WI38 (cell line): ENCODE data around the gene LTC4S.

Experiments
- H3K4me3 ChIP-seq: 2 replicates; pipeline ENCODE4 v1.5.1; 2011; ENCODE audit warnings: low read depth, mild to moderate bottlenecking, control low read depth, low read length
- TF ChIP-seq, protein P1 (sequence below): IDR thresholded peaks from 2 replicates; pipeline ENCODE4 v1.5.1; 2012; ENCODE audit warnings: low read depth, mild to moderate bottlenecking, control low read depth, low read length

LTC4S gene

DNA sequence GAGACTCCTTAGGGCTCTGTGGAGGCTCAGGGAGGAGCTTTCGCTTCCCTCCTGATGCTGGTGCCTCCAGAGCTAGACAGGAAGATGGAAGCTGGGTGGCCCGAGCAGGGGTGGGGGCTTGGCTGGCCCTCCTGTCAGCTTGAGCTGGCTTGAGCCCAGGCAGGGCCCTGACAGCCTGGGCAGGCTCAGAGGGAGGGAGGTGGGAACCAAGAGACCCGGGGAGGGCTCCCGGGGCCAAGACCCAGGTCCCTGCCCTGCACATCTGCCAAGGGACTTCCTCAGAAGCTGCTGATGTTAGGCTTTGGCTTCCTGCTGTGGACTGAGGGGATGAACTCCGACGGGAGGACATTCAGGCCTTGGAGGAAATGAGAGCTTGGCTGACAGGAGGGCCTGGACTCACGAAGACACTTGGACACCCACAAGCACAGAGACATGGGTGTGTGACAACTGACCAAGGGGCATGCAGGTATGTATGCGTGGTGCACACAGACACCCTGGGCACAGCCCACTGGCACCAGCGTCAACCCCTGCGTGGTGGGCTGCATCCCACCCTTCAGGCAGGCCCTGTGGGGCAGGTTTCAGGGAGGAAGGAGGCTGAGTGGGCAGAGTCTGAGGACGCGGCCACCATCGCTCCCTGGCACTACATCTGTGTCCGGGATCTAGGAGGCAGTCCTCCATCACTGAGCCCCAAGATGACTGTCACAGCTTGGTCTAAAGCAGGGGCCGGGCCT, 1.7 kb upstream of the LTC4S start:
- TF ChIP-seq, protein P1, sequence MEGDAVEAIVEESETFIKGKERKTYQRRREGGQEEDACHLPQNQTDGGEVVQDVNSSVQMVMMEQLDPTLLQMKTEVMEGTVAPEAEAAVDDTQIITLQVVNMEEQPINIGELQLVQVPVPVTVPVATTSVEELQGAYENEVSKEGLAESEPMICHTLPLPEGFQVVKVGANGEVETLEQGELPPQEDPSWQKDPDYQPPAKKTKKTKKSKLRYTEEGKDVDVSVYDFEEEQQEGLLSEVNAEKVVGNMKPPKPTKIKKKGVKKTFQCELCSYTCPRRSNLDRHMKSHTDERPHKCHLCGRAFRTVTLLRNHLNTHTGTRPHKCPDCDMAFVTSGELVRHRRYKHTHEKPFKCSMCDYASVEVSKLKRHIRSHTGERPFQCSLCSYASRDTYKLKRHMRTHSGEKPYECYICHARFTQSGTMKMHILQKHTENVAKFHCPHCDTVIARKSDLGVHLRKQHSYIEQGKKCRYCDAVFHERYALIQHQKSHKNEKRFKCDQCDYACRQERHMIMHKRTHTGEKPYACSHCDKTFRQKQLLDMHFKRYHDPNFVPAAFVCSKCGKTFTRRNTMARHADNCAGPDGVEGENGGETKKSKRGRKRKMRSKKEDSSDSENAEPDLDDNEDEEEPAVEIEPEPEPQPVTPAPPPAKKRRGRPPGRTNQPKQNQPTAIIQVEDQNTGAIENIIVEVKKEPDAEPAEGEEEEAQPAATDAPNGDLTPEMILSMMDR, result no peak

DNA sequence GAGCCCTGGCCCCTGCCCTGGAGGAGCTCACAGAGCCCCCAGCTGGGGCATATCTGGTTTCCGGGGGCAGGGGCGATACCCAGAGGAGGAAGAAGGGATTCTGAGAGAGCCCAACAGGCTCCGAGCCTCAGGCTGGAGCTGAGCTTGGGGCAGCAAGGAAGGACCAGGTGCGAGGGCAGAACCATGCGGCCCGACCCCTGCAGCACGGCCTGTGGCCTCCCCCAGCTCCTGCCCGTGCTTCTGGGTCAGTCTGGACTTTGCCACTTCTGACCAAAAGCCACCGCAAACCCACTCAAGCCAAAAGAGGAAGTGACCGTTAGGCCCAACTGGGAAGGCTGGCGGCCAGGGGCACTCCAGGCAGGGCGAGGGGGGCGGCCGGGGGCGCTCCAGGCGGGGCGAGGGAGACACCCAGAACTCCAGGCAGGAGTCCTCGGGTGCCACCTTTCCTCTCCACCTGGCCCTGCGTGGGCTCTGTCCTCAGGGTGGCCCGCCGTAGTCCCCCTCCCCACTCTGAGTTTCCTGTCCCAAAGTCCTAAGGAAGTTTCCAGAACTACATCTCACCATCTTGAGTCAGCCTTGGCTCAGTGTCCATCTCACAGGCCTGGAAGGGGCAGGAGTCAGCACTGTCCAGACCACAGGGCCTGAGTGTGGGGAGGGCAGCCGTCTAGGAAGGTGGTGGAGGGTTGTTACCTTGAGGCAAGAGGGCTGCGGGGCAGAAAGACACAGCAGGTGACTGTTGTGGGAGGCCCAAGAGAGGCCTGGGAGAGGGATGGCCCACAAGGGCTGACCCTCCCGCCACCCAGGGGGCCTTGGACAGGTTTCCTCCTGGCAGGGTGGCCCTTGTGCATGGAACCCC, 946 bp upstream of the LTC4S start:
- TF ChIP-seq, protein P1, result no peak
- H3K4me3 ChIP-seq, result no peak overlapping the region

More for the DNA sequence above, 1.7 kb upstream of the LTC4S start:
- H3K4me3 ChIP-seq, result no peak overlapping the region

- TF ChIP-seq, protein P1, result no peak
- H3K4me3 ChIP-seq, result no peak overlapping the region
These were observed 385 bp downstream of the LTC4S start for GRCh38 chr5:179794171-179794570.

- H3K4me3 ChIP-seq, result no peak overlapping the region
- TF ChIP-seq, protein P1, result no peak
These were observed 789 bp downstream of the LTC4S start for GRCh38 chr5:179794575-179794974.

DNA sequence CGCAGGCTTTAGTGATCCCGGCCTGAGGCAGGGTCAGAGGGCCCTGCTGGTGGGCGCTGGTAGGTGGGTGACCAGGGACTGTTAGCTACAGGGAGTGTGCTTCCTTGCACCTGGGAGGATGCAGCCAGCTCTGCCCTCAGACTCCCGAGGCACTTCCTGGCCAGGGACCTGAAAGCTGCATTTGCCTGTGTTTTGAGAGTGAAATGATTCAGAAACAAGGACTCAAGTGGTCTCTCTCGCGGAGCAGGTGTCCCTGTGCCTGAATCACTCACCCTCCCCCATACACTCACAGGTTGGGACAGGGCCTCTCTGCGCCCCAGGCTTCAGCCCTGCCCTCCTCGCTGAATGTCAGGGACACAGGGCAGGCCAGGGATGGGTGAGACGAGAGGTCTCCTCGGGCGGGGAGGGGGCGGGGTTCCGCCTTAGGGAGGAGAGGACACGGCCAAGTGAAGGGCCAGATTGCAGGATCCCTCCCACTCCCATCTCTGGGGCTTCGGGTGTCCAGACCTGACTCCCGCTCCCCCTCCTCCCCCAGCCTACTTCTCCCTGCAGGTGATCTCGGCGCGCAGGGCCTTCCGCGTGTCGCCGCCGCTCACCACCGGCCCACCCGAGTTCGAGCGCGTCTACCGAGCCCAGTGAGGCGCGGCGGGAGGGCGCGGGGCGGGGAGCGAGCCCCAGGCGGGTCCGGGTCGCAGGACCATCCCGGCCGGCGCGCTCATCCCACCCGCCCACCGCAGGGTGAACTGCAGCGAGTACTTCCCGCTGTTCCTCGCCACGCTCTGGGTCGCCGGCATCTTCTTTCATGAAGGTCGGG, 1.5 kb downstream of the LTC4S start:
- peak overlapping the region; percentile 57 for H3K4me3 ChIP-seq

DNA sequence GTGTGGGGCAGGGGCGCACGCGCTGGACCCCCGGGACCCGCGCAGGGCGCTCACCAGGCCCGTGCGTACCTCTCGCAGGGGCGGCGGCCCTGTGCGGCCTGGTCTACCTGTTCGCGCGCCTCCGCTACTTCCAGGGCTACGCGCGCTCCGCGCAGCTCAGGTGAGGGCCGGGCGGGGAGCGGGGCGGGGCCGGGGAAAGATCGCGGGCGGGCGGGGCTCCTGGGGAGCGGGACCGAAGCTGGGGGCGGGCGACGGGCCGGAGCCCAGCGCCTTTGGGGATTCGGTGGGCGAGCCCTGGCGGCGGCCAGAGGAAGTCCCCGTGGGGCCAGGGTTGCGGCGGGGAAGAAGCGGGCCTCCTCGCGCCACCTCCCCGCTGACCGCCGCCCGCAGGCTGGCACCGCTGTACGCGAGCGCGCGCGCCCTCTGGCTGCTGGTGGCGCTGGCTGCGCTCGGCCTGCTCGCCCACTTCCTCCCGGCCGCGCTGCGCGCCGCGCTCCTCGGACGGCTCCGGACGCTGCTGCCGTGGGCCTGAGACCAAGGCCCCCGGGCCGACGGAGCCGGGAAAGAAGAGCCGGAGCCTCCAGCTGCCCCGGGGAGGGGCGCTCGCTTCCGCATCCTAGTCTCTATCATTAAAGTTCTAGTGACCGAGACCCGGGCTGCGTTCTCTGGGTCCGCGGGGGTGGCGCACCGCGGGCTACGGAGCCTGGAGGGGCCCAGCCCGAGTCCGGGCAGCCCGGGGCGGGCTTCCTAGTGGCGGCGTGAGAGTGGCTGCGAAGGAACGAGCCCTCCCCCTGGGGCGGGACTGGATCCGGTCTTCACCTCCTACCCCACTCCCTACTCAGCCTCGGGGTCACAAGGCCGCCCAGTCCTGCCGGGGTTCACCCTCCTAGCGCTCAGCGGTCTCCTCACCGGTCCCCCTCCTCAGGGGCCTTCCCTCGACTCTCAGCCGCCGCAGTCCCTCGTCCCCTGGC, 2.4 kb downstream of the LTC4S start:
- peak overlapping the region; percentile 57 for H3K4me3 ChIP-seq
- TF ChIP-seq, protein P1, result 0 out of 2 replicates have a peak, but pooled peaks have one; percentile 29

More for the DNA sequence above, 1.5 kb downstream of the LTC4S start:
- TF ChIP-seq, protein P1, result no peak
